ENCODE measurements around the gene SEMA3D.

Gene SEMA3D

DNA sequence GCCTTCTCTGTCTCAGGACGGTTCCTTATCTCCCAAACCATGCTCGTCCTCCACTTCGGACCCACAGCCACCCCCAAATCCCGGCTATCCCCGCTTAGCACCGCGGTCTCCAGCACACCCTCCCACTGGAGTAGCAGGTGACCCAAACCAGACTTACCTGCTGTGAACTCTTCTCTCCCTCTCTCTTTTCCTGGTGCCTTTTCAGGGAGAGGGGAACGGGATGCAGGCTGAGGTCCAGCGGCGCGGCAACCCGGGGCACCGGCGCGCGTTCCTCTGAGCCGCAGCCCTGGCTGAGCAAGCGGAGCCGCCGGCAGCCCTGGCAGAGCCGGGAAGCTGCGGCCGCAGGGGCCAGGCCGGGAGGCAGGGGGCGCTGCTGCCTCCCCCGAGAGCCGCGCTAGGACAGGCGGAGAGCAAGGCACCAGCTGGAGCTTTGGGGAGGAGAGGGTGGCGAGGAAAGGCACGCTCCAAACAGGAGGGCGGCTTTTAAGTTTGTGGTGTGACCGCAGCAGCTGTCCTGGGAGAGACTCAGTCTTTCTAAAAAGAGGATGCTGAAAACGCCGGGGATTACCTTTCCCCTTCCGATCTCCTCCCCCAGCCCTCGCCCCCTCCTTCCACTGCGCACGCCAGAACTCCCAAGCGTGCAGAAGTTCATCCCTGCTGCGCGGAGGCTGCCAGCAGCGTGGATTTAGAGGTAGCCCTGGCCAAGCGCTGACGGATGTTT lies at the start of gene SEMA3D:
Gene SEMA3D, minus strand, starts transcription at position 536 of the 721 bp plus-strand sequence. CDS start 65,165 bp downstream, outside the sequence.
- DNase-seq, result peak; percentile 73 to 84

DNA sequence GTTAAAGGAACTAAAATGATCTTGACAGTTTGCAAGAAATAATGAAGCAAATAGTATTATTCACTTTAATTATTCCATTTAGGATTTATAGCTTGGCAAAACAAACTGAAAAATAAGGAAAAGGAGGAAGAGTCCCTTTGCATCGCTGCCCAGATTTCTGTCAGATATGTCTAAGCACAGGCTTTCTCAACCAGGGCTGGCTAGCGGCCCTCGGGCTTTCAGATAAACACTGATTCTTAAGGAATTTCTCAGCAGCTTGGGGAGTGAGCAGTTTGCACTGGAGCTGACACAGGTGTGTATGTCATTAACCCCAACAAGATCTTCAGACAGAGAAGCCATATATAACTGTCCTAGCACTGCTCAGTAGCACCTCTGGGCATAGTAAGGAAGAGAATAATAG lies 47.9 kb upstream of the SEMA3D start:
- DNase-seq, result no peak

DNA sequence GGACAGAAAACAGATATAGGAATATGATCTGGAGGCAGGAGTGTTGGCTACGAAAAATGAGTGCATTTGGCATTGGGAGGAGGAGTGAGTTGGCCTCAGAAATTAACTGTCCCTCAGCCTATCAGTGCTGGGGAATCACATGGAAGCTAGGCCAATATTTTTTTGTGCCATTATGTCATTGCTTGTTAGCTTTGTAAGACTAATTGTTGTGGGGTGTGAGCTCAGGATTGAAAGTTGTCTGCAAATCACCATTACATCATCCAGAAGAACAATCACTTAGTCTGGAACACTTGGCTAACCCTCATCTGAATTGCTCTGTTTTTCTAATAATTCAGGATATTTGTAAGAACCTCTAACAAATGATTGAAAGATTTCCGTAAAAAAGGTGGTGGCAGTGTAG lies 45.2 kb upstream of the SEMA3D start:
- DNase-seq, result no peak

DNA sequence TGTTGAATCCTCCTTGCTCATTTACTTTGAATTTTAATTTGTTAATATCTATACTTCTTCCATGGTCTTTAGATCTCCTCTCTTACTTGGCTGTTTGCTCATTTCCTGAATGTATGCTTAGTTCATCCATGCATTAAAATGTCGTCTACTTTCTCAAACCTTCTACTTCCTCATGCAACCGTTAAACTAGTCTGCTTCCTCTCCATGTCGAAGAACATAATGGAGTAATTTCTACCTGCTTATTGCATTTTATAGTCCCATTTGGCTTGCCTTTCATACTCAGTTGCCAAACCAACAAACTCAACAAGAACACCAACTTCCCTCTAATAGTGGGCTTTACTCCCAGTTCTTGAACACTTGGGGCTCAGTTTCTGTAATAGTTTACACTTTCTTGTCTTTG lies 43.8 kb upstream of the SEMA3D start:
- DNase-seq, result no peak

DNA sequence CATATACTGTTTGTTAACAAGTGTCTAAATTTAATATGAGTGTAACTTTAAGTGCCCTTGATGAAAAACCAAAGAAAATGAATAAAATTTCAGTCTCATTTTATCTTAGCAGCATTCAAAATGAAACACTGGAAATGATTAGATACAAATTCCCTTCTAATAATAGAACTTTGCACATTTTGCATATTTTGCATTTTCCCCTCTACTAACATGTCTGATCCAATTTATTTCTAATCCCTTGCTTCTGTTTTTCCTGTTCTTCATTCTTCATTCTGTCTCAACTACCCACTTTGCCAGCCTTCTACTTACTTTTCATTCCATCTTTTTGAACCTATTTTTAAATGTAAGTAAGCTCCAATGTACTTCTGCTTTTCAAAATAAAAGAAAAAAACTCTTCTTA lies 42.7 kb upstream of the SEMA3D start:
- no peak for DNase-seq

DNA sequence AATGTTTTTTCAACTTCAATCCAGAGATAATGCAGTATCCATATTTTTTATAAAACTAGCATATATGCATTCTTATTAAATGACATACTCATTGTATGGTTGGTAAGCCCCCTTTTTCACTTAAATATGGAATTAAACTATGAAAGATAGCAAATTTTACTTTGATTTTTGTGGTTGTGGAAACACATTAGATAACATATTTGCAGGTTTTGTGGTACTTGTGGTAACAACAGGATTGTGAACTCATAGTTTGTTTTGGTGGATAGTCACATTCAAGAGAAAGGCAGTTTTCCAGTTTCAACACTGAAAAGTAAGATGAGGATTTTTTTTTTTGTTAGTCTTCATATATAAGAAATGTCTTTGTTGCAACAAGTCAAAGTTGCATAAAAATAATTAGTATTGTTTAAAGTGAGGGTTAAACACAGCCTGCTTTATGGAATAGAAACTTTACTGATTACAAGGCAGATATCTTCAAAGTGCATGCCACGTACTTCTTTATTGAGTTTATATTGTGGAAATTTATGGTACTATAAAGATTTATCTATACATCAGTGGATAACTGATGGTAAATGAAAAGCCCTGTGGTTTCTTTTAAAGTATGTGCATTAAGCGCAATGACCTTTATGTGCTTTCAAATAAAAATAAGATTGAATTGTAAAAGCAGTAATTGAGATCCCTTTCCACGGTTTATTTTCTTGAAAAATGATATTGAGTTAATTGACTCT lies 39.7 kb upstream of the SEMA3D start:
- no peak for DNase-seq

DNA sequence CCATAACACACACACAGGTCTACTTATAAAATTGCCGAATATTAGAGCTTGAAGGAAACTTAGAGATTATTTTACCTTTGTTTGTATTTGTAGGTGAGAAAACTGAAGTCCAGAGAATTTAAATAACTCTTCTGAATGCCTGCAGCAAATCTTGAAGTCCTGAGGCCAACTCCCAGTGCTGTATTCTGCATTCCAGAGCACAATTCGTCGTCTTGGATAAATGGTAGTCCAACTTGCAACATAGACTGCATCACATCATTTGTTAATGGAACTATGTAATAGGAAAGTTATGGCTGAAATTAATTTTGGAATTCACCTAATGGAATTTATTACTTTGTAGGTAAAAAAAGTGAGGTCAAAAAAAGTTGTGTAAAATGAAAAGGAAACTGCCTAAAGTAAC lies 37.3 kb upstream of the SEMA3D start:
- no peak for DNase-seq

DNA sequence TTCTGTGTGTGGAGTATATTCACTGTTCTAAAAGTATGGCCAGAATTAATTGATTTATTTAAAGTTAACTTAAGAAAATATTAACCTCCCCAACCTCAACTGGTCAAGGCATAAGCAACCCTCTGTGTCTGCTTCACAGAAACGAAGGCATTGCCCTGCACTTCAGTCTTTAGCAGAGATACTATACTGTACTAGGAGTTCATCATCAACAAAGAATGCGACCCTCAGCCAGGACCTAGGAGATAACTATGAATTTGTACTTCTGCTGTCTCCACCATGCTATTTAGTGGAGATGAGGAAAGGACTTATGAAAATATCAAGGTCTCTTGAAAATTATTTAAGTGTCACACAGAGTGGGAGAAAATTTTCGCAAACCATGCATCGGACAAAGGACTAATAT lies 35.7 kb upstream of the SEMA3D start:
- DNase-seq, result no peak

DNA sequence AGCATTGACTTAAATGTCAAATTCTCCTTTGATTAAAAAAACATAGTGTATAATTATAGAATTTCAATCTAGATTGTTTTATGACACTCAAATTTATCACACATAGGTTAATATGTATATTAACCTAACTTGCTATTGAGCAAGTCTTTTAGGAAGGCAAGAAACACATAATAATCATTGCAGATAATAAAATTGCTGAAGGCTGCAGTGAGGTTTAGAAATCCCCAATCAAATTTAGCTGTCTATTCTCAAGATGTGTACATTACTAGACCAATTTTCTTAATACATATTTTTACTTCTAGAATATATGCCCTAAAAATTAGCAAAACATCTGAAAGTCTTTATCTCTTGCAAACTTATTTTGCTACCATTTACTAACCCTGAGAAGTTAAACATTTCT lies 34.9 kb upstream of the SEMA3D start:
- DNase-seq, result no peak

DNA sequence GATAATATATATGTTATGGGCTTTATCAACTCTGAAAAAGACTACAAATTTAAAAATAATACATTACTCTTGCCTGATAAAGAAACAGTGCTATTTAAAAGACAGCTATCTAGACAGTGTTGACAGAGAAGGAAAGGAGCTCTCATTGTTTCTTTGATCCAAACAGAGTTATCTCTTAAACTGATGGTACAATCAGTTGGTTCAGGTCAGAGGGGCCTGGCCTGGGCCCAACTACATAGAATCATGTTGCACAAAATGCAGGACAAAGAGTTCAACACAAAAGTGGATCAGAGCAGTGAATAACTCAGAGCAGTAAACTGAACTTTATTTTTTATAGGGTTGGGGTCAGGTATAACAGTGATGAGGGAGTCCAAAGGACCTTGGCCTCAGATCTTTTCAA lies 33.8 kb upstream of the SEMA3D start:
- no peak for DNase-seq

DNA sequence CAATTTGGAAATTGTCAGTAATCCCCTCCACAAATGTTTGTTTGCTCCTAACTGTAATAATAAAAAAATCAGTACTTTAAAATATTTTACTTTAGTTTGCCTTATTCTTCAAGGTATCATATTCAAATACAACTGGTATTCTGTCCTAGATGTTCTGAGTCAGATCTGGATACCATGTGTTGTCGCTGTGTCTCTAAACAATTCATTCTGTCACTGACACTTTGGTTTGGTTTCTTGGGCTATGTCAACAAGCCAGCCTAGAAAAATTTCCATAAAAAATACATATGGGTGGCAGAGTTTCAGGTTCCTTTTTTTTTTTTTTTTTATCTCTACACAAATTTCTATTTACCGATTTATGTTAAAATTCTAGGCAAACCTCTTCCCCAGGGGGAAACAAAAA lies 33.2 kb upstream of the SEMA3D start:
- no peak for DNase-seq

DNA sequence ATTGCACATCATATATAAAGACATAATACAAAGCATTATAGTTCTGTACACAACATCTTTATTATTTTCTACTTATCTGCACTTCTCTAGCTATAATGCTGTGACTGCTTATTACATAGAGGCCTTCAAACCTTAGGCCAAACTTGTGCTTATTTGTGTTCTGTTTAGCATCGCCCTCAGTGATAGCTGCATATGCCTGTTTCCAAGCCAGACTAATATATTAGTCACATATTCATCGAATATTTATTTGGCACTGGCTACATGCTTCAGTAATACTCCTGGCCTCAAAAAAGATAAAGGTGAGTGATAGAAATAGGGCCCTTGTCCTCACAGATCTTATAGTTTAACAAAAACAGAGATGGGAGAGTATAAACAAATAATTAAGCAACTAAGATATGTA lies 30.2 kb upstream of the SEMA3D start:
- no peak for DNase-seq

DNA sequence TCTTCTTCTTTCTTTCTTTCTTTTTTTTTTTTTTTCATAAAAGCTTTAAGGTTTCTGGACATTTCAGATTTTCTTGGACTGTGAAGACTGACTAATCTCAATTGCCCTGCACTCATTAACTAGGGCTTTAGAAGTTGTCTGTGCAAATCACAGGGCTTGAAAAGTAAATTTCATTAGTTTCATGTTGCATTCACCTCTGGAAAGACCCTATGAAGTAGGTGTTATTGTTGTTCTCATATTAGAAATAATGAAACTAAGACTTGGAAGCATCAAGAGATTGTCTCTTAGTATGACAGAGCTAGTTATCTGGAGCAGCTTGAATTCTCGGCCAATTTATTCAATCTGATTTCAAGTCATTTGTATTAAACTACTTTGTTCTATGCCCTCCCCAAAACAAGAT lies 28.2 kb upstream of the SEMA3D start:
- DNase-seq, result no peak

DNA sequence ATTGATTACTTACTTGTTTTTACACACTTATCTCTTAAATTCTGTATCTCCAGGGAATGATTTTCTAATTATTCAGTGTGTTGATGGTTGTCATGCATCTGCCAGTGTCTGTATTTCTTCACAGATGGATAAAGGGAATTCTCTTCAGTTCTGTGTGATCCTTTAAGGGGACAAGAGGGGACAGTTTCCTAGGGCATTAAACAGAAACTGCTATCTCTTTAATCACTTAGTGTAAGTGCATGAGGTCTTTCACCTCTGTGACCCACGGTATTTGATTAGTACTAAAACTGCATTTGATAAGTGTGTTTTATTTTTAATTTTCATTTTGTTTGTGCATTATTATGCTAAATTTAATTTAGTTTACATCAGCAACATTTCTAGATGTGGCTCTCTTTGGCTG lies 26.6 kb upstream of the SEMA3D start:
- no peak for DNase-seq

DNA sequence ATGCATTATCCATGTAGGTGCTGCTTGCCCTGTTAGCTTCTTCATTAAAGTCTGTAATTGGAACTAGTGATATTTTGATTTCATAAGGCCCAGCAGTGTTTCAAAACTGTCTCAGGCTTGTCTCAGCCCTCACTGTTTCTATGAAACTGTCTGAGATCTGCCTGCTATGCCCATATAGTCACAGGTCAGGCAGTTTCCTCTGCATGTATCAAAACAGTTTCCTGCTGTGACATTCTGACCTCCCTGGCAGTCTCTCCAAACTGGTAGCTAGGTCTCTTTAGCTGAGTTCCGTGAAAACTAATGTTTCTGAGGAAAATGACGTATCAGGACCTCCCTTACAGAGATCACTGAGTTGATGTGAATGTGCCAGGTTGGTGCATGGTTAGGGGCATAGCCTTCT lies 18.9 kb upstream of the SEMA3D start:
- no peak for DNase-seq

DNA sequence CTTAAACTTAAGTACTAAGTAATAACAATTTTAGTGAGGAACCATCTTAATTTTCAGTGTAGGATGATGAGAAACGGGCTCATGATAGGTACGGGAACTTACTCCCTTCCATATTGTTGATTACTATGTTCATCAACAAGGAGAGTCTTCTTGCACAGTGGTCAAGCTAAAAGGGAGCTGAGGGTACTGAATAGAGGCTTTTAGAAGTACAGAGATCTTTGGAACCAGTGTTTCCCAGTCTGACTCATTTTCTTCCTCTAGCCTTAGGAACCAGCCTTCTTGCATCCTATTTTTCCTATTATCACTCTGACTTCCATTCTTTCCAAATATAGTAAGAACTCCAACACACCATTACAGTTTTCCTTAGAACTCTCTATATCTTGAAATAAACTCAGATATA lies 17.6 kb upstream of the SEMA3D start:
- no peak for DNase-seq

DNA sequence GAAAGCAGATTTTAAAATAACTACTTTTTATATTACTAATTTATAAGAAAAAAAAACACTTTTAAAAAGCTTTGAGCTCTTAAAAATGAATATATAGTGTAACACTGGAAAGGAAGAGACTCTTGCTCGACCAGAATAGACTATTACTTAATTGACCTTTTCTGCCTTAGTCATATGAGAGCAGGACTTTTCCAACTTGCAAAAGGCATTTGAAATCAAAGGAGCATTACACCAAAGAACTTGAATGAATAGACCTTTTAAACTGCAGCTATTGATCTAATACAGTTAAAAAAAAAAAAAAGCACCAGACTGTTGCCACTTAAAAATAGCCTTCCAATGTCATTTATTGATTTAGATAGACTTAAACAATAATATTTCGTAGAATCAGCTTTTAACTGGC lies 17.2 kb upstream of the SEMA3D start:
- DNase-seq, result no peak

DNA sequence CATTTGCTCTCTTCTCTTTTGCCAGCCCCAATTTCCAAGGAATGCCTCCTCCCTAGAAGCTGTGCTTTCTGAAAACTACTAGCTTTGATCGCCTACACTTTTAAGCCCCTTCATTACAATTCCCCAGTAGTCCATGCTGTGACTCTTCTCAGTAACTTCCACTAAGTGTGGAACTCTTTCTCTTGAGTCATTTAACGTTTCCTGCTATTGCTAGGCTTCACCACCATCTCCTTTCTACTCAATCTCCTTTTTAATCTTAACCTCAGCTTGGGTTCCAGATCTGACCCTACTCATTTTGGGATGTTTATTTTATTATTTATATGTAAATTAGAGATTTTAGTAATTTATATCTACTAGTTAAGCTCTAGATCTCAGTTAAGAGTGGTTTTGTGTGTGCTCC lies 14.4 kb upstream of the SEMA3D start:
- DNase-seq, result no peak

DNA sequence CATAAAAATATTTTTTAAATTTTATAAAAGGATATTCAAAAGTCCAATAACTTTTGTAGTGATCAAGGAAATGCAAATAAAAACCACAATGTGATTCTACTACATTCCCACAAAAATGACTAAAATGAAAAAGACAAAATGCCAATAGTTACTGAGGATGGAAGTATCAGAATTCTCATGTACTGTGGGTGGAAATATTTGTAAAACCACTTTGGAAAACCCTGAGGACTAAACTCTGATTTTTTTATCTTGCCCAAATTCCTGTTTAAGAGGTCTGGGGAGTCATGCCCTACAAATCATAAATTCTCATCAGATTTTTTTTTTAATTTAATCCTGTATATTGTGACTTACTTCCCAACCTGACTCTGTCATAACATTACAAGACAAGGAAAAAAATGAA lies 9.8 kb upstream of the SEMA3D start:
- DNase-seq, result no peak

DNA sequence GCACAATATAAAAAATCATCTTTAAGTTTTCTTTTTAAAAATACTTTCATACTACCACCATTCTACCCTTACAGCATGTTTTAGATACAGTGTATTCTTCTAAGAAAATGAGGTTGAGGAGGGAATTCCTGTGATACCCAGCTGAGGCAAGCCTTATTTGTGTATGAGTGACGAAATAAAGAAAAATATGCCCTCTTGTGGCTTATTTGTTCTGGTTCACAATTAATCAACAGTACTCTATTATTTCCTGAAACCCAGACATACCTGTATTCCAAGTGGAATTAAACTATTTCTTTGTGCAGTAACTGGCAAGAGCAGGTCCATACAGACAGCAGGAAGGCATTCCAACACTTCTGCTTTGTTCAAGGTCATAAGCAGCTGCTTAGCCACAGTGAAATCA lies 4.5 kb upstream of the SEMA3D start:
- DNase-seq, result no peak

DNA sequence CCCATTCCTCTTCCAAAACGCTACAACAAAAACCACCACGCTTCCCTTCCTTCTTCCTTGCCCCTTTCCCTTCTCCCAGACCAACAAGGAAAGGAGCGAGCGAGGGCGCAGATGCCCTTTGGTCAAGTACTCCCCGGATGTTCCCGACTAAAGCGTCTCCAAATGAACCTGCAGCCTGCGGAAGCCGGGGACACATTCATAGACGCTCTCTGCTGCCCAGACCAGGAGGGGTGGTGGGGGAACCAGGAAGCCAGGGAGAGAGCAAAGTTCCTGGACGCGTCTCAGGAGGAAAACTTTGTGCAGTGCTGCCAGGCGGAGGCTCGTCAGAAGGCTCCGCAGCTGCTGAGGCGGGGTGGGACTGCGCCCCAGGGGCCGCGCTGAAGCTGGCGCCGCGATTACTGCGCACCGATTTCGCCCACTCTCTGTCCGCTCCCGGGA lies 754 bp downstream of the SEMA3D start:
- DNase-seq, result peak; percentile 16 to 52

DNA sequence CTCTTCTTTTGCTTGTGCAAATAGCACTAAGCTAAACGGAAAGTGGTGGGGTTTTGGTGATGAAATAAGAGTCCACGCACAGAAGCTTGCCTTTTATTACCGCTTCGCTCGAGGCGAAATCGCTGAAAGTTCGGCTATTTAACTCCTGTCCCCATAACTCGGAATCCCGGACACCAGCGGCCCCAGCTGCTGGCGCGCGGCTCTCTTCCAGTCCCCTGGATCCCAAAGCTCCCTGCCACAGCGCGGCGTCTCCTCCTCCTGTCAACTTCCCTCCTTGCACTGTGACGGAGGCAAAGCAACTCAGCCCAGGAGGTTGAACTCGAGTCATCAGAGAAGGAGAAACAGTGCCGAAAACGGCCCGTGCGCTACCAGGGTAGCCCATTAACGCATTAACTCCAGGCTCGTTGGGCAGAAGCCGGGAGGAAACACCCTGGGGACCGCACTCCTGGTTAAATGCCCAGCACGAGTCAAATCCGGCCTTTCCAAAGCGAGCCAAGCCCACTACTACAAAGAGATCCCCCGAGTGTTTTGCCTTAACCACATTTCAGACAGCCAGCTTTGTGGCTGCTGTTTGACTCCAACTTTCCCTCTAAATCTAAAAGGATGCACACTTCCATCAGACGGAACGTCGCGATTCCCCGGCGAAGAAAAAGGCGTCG lies 1.3 kb downstream of the SEMA3D start:
- DNase-seq, result peak; percentile 26 to 27

DNA sequence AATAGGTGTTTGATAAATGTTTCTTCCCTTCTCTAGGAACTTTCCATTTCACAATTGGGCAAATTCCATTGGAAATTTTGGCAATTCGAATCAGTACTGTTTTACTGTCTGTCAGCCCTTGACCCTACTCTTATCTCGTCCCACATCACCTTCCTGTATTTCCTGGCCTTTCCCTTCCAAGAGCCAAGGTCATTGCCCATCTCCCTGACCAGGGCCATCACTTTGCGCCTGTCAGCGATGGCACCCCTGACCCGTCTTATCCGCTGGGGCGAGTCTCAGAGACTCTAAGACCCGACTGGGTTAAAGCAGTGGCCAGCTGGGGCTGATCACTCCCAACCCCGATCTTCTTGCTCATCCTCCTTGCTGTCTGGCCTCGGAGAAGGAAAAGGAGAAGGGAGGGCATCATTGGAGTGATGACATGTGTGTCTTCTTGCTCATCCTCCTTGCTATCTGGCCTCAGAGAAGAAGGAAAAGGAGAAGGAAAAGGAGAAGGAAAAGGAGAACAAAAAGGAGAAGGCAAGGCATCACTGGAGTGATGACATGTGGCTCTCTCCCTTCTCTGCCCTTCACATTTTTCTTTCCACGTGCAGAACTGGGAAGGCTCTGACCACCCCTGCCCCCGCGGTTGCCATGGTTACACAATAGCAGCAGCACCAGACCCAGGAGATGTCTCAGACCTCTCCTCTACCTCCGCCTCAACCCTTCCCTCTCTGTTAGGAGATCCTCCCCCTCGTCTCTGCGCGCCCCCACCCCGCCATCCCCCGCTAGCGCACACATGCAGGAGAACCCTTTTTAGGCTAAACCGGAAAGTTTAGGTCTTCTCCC lies 2.0 kb downstream of the SEMA3D start:
- DNase-seq, result no peak
